Measurements from ENCODE around the gene ASIC5.
"Not testable (repeated sequence)": the region's sequence is repeated elsewhere in the genome, so short reads cannot be mapped to it uniquely, and the experiment has no call there.

Gene ASIC5

DNA sequence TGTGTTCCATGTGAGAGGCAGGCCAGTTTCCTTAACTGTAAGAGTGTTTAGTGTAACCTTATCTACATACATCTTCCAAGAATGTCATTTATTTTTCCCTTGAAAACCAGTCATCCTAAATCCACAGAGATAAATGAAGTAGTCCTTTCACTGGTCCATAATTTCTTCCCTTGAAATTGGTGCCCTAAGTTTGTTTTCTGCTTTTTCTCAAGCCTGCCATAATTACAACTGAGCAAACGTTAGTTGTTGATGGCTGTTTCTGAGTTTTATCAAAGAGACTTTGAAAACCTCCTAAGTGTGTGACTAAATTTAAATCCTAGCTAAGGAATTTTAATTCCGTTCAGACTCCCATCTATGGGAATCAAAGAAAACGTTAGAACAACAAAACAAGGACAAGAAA is 33.8 kb upstream of the ASIC5 start:
- no peak overlapping the region for H3K23ac ChIP-seq (ENCODE audit: low read length)
- H2BK120ac ChIP-seq (ENCODE audit: low read depth, low read length), result no peak overlapping the region
- no peak overlapping the region for H4K5ac ChIP-seq (ENCODE audit: low read length)

DNA sequence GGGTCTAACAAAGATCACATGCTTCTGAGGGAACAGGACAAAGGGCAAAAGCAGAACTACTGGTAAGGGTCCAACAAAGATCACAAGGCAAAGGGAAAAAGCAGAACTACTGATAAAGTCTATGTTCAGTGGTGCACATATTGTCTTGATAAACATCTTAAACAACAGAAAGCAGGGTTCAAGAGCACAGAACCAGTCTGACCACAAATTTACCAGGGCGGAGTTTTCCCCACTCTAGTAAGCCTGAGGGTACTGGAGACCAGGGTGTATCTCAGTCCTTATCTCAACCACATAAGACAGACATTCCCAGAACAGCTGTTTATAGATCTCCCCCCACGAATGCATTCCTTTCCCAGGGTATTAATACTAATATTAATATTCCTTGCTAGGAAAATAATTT is 32.3 kb upstream of the ASIC5 start:
- H3K27ac ChIP-seq (ENCODE audit: low read depth, low read length); H3K79me1 ChIP-seq (ENCODE audit: low read length): not testable (repeated sequence)

More for the DNA sequence above, 33.8 kb upstream of the ASIC5 start:
- H2AK5ac ChIP-seq (ENCODE audit: low read length), result no peak overlapping the region
- H2BK5ac ChIP-seq (ENCODE audit: low read length), result no peak overlapping the region
- H3K36me3 ChIP-seq (ENCODE audit: control insufficient read depth, insufficient read depth, low read length), result no peaks in the 10 kb centered on the region
- no peak overlapping the region for H3K18ac ChIP-seq (ENCODE audit: low read length)
- H3K56ac ChIP-seq (ENCODE audit: low read length), result no peak overlapping the region
- H3K4me2 ChIP-seq (ENCODE audit: low read length), result no peak overlapping the region
- H2BK15ac ChIP-seq (replicated peaks; ENCODE audit: low read depth), result no peak overlapping the region
- no peak overlapping the region for H3K27ac ChIP-seq (ENCODE audit: low read depth, low read length)
- no peak overlapping the region for H3K4me3 ChIP-seq (ENCODE audit: low read length)
- H3K27me3 ChIP-seq (ENCODE audit: insufficient read depth, low read length, poor library complexity), result no peaks in the 10 kb centered on the region
- H3K9ac ChIP-seq (ENCODE audit: low read length), result no peak overlapping the region
- no peak overlapping the region for H4K8ac ChIP-seq (ENCODE audit: low read depth, low read length)
- H3K4me1 ChIP-seq (ENCODE audit: control insufficient read depth, low read depth, low read length), result no peaks in the 10 kb centered on the region
- H3K79me2 ChIP-seq (ENCODE audit: control insufficient read depth, insufficient read depth, low read length), result no peaks in the 10 kb centered on the region
- no CpG with 5 or more reads among the region's 3 CpGs for WGBS (ENCODE audit: extremely low coverage, insufficient coverage, low lambda C conversion rate)
- no peak for DNase-seq
- no peak overlapping the region for H3K4ac ChIP-seq (ENCODE audit: low read depth, low read length)
- H3K79me1 ChIP-seq (ENCODE audit: low read length), result no peaks in the 10 kb centered on the region

DNA sequence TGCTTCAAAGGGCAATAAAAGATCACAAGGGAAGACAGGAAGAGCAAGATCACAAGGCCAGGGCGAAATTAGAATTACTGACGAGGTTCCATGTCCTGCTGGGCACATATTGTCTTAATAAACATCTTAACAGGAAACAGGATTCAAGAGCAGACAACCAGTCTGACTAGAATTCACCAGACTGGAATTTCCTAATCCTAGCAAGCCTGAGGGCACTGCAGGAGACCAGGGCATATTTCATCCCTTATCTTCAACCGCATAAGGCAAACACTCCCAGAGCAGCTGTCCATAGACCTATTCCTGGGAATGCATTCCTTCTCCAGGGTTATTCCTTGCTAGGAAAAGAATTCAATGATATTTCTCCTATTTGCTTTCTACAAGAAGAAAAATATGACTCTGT is 25.0 kb upstream of the ASIC5 start:
- no peak overlapping the region for H4K8ac ChIP-seq (ENCODE audit: low read depth, low read length)
- H3K23ac ChIP-seq (ENCODE audit: low read length), result no peak overlapping the region
- H3K27ac ChIP-seq (ENCODE audit: low read depth, low read length), result no peak overlapping the region
- H3K56ac ChIP-seq (ENCODE audit: low read length), result no peak overlapping the region
- no peaks in the 10 kb centered on the region for H3K36me3 ChIP-seq (ENCODE audit: control insufficient read depth, insufficient read depth, low read length)
- H3K79me1 ChIP-seq (ENCODE audit: low read length), result no peaks in the 10 kb centered on the region
- H3K4me2 ChIP-seq (ENCODE audit: low read length), result no peak overlapping the region
- H3K27me3 ChIP-seq (ENCODE audit: insufficient read depth, low read length, poor library complexity), result no peaks in the 10 kb centered on the region
- no peak overlapping the region for H3K4me3 ChIP-seq (ENCODE audit: low read length)
- H2BK5ac ChIP-seq (ENCODE audit: low read length), result no peak overlapping the region
- H3K4ac ChIP-seq (ENCODE audit: low read depth, low read length), result no peak overlapping the region
- H4K5ac ChIP-seq (ENCODE audit: low read length), result no peak overlapping the region
- H3K4me1 ChIP-seq (ENCODE audit: control insufficient read depth, low read depth, low read length), result no peaks in the 10 kb centered on the region
- no CpG with 5 or more reads among the region's 3 CpGs for WGBS (ENCODE audit: extremely low coverage, insufficient coverage, low lambda C conversion rate)
- no peak for DNase-seq
- H2BK120ac ChIP-seq (ENCODE audit: low read depth, low read length), result no peak overlapping the region
- H2BK15ac ChIP-seq (replicated peaks; ENCODE audit: low read depth), result no peak overlapping the region
- no peak overlapping the region for H2AK5ac ChIP-seq (ENCODE audit: low read length)
- H3K18ac ChIP-seq (ENCODE audit: low read length), result no peak overlapping the region
- H3K9ac ChIP-seq (ENCODE audit: low read length), result no peak overlapping the region
- no peaks in the 10 kb centered on the region for H3K79me2 ChIP-seq (ENCODE audit: control insufficient read depth, insufficient read depth, low read length)

More for the DNA sequence above, 32.3 kb upstream of the ASIC5 start:
- H3K27me3 ChIP-seq (ENCODE audit: insufficient read depth, low read length, poor library complexity); H3K4me3 ChIP-seq (ENCODE audit: low read length); H2BK120ac ChIP-seq (ENCODE audit: low read depth, low read length); H3K9ac ChIP-seq (ENCODE audit: low read length); H2AK5ac ChIP-seq (ENCODE audit: low read length); H3K4me2 ChIP-seq (ENCODE audit: low read length); H2BK5ac ChIP-seq (ENCODE audit: low read length); H3K56ac ChIP-seq (ENCODE audit: low read length); H3K4me1 ChIP-seq (ENCODE audit: control insufficient read depth, low read depth, low read length); DNase-seq; H4K8ac ChIP-seq (ENCODE audit: low read depth, low read length); H3K79me2 ChIP-seq (ENCODE audit: control insufficient read depth, insufficient read depth, low read length); H2BK15ac ChIP-seq (replicated peaks; ENCODE audit: low read depth); H3K4ac ChIP-seq (ENCODE audit: low read depth, low read length); H3K23ac ChIP-seq (ENCODE audit: low read length); H4K5ac ChIP-seq (ENCODE audit: low read length); H3K36me3 ChIP-seq (ENCODE audit: control insufficient read depth, insufficient read depth, low read length); H3K18ac ChIP-seq (ENCODE audit: low read length): not testable (repeated sequence)
- WGBS (ENCODE audit: extremely low coverage, insufficient coverage, low lambda C conversion rate), result no CpG with 5 or more reads among the region's 2 CpGs

DNA sequence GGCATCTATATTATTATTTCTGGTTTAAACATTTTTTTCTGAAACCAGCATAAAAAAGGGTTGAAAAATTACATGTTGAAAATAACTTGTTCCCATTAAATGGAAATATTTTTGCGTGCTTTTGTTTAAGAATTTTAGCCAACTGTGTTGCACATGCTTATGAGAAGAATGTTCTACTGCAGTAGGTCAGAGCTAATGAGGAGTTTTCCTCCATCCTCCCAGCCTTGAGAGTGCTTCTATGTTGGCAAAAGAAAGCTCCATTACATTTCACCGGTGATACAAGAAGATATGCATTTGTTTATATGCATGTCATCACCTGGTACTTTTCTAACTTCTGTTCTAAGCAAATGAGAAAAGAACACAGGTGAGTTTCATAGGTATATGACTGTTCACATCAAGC is 23.9 kb upstream of the ASIC5 start:
- Histone ChIP-seq H3K4me1 (ENCODE audit: control insufficient read depth, low read depth, low read length) (no peaks in the 10 kb centered on the region), H3K18ac (ENCODE audit: low read length) (no peak overlapping the region), H2BK15ac (replicated peaks; ENCODE audit: low read depth) (no peak overlapping the region), H3K36me3 (ENCODE audit: control insufficient read depth, insufficient read depth, low read length) (no peaks in the 10 kb centered on the region), H2BK5ac (ENCODE audit: low read length) (no peak overlapping the region), H4K8ac (ENCODE audit: low read depth, low read length) (no peak overlapping the region), H3K9ac (ENCODE audit: low read length) (no peak overlapping the region), H3K4me2 (ENCODE audit: low read length) (no peak overlapping the region), H2BK120ac (ENCODE audit: low read depth, low read length) (no peak overlapping the region), H3K79me2 (ENCODE audit: control insufficient read depth, insufficient read depth, low read length) (no peaks in the 10 kb centered on the region), H3K27me3 (ENCODE audit: insufficient read depth, low read length, poor library complexity) (no peaks in the 10 kb centered on the region), H3K79me1 (ENCODE audit: low read length) (no peaks in the 10 kb centered on the region), H4K5ac (ENCODE audit: low read length) (no peak overlapping the region), H2AK5ac (ENCODE audit: low read length) (no peak overlapping the region), H3K4ac (ENCODE audit: low read depth, low read length) (no peak overlapping the region), H3K56ac (ENCODE audit: low read length) (no peak overlapping the region), H3K4me3 (ENCODE audit: low read length) (no peak overlapping the region), H3K27ac (ENCODE audit: low read depth, low read length) (no peak overlapping the region), H3K23ac (ENCODE audit: low read length) (no peak overlapping the region)
- DNase-seq, result no peak
- WGBS (ENCODE audit: extremely low coverage, insufficient coverage, low lambda C conversion rate), result no CpG with 5 or more reads among the region's 2 CpGs

DNA sequence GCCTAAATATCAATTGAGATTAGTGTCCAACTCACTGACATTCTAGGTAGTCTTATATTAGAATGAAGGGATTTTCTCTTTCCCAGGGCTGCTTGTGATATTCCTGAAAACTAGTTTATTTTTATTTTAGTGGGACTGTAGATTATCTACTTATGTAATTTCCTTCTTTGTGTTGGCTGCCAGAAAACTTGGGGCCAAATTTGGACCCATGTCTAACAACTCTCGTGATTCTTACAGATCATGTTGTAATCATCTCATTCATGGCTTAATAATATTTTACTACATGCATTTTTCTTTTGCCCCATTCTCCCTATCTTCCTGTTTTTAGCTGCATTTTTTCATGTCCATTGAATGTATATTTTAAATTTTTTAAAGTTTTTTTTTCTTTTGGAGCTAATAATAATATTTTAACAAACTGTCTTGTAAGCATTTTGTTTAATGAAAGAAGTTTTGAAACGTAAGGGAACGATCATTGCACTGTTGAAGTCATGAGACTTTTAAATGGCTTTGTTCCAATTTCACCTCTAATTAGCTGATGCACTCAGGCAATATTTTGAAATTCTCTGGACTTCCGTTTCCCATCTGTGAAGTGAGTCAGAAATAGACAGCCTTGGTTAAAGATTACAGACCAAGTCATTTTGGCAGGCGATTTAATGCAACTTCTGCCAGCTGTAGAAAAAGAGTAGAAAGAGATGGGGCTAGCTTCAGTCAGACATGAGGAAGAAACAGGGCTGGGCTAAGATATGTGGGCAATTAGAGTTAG is 23.1 kb upstream of the ASIC5 start:
- Histone ChIP-seq H3K36me3 (ENCODE audit: control insufficient read depth, insufficient read depth, low read length) (no peaks in the 10 kb centered on the region), H2BK120ac (ENCODE audit: low read depth, low read length) (no peak overlapping the region), H2BK5ac (ENCODE audit: low read length) (no peak overlapping the region), H3K4me2 (ENCODE audit: low read length) (no peak overlapping the region), H3K18ac (ENCODE audit: low read length) (no peak overlapping the region), H3K9ac (ENCODE audit: low read length) (no peak overlapping the region), H3K79me2 (ENCODE audit: control insufficient read depth, insufficient read depth, low read length) (no peaks in the 10 kb centered on the region), H3K27me3 (ENCODE audit: insufficient read depth, low read length, poor library complexity) (no peaks in the 10 kb centered on the region), H3K23ac (ENCODE audit: low read length) (no peak overlapping the region), H3K56ac (ENCODE audit: low read length) (no peak overlapping the region), H3K4me3 (ENCODE audit: low read length) (no peak overlapping the region), H3K4ac (ENCODE audit: low read depth, low read length) (no peak overlapping the region), H3K79me1 (ENCODE audit: low read length) (no peaks in the 10 kb centered on the region), H3K27ac (ENCODE audit: low read depth, low read length) (no peak overlapping the region), H2BK15ac (replicated peaks; ENCODE audit: low read depth) (no peak overlapping the region), H4K8ac (ENCODE audit: low read depth, low read length) (no peak overlapping the region), H2AK5ac (ENCODE audit: low read length) (no peak overlapping the region), H4K5ac (ENCODE audit: low read length) (no peak overlapping the region), H3K4me1 (ENCODE audit: control insufficient read depth, low read depth, low read length) (no peaks in the 10 kb centered on the region)
- no peak for DNase-seq
- WGBS (ENCODE audit: extremely low coverage, insufficient coverage, low lambda C conversion rate), result no CpG with 5 or more reads among the region's 5 CpGs

All from mesendoderm (in vitro differentiated cells).